Stomach (tissue), 4 donors: ENCODE measurements around the gene SLC22A4.

Experiments used
- EP300 ChIP-seq: sonication (generic); formaldehyde crosslinking; IDR thresholded peaks from one replicate; pipeline ENCODE4 v1.6.1; 2017; ENCODE audit warnings: antibody characterized with exemption
- POLR2A ChIP-seq, 4 donors: fragments of 450-650 bp; IDR thresholded peaks; one replicate each; pipeline ENCODE4 v1.6.1; 2016; ENCODE audit warnings: antibody characterized with exemption in 4 of 4, control low read depth in 2 of 4, mild to moderate bottlenecking in 1 of 4, moderate library complexity in 1 of 4
- POLR2AphosphoS5 ChIP-seq, 3 donors: sonication (generic); formaldehyde crosslinking; IDR thresholded peaks; one replicate each; pipeline ENCODE4 v1.6.1; 2016; ENCODE audit warnings: antibody characterized with exemption in 3 of 3
- TF ChIP-seq, protein P1 (sequence below), 7 experiments: fragments of 450-650 bp in 4 of 7; fragments of 200-600 bp in 3 of 7; sonication (generic) in 3 of 7; IDR thresholded peaks; one replicate each; pipeline ENCODE4 v1.5.1; 2016 to 2019; ENCODE audit warnings: antibody characterized with exemption in 7 of 7, control low read depth in 2 of 7, mild to moderate bottlenecking in 1 of 7

DNA sequence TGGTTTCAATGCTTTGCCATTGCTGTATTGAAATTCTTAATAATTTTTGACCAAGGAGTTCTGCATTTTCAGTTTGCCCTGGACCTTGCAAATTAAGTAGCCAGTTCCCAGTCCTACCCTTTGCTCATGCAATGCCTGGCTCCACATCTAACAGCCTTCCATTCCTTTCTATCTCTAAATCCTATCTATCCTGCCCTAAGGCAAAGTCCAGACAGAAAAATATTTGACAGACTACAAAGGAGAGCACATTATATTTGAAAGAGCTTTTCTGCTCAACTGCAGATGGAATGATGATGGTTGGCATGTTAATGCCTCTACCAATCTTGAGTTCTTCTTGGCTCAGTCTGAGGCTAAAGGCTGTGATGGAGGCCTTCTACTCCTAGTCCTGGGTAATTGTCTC is 15.5 kb downstream of the SLC22A4 start:
- no peak for TF ChIP-seq POLR2A (IDR thresholded peaks at IDR 0.05)
- TF ChIP-seq, protein P1, sequence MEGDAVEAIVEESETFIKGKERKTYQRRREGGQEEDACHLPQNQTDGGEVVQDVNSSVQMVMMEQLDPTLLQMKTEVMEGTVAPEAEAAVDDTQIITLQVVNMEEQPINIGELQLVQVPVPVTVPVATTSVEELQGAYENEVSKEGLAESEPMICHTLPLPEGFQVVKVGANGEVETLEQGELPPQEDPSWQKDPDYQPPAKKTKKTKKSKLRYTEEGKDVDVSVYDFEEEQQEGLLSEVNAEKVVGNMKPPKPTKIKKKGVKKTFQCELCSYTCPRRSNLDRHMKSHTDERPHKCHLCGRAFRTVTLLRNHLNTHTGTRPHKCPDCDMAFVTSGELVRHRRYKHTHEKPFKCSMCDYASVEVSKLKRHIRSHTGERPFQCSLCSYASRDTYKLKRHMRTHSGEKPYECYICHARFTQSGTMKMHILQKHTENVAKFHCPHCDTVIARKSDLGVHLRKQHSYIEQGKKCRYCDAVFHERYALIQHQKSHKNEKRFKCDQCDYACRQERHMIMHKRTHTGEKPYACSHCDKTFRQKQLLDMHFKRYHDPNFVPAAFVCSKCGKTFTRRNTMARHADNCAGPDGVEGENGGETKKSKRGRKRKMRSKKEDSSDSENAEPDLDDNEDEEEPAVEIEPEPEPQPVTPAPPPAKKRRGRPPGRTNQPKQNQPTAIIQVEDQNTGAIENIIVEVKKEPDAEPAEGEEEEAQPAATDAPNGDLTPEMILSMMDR (IDR thresholded peaks at IDR 0.05) = no peak
- no peak for TF ChIP-seq POLR2AphosphoS5 (IDR thresholded peaks at IDR 0.05)
- TF ChIP-seq EP300 = no peak
